NB4 (cell line): ENCODE results near the gene KIAA1671.

Experiments used
- POLR2A ChIP-seq: IDR thresholded peaks from 2 replicates; pipeline ENCODE4 v1.6.1; 2011; ENCODE audit warnings: mild to moderate bottlenecking; ENCODE audit not compliant: insufficient read length; ENCODE audit errors: extremely low read depth
- TF ChIP-seq, protein P1 (sequence below): IDR thresholded peaks from one replicate; pipeline ENCODE4 v1.5.1; 2012; ENCODE audit warnings: low read depth, low read length

DNA sequence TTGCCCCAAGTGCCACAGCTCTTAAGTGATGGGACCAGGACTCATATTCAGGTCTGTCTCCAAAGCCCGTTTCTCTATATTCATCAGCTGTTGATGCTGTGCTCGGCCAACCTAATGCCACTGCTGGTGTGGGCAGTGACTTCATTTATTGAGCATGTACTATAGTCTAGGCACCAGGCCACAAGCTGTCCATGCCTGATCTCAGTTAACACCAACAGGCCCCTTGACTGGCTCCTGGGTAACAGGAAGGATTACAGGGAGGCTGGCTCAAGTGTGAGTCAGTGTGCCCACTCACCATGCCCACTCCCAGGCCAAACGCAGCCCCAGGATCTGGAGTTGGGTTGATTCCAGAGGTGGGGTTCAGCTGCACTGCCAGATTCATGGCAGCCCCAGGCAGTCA is 258.3 kb downstream of the KIAA1671 start:
- TF ChIP-seq, protein P1, sequence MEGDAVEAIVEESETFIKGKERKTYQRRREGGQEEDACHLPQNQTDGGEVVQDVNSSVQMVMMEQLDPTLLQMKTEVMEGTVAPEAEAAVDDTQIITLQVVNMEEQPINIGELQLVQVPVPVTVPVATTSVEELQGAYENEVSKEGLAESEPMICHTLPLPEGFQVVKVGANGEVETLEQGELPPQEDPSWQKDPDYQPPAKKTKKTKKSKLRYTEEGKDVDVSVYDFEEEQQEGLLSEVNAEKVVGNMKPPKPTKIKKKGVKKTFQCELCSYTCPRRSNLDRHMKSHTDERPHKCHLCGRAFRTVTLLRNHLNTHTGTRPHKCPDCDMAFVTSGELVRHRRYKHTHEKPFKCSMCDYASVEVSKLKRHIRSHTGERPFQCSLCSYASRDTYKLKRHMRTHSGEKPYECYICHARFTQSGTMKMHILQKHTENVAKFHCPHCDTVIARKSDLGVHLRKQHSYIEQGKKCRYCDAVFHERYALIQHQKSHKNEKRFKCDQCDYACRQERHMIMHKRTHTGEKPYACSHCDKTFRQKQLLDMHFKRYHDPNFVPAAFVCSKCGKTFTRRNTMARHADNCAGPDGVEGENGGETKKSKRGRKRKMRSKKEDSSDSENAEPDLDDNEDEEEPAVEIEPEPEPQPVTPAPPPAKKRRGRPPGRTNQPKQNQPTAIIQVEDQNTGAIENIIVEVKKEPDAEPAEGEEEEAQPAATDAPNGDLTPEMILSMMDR, result no peak
- no peak for TF ChIP-seq POLR2A
